ENCODE results near the gene SLC12A9.
"Not testable (repeated sequence)": the region's sequence is repeated elsewhere in the genome, so short reads cannot be mapped to it uniquely, and the experiment has no call there.

SLC12A9 gene

GRCh38 chr7:100852048-100852872 is at the start of gene SLC12A9:
TSS of gene SLC12A9 (plus strand) at chr7:100852713. CDS start at chr7:100854198, 1,485 bp downstream.
- CTCF ChIA-PET, result interaction anchor here (0.6 to 7.4 kb wide), 49 partner anchors 9 to 719 kb away, joined by 3 to 330 read pairs (median 4); partner anchors contain the start of genes EPHB4, EPO, GIGYF1 and MOSPD3
- POLR2A ChIA-PET, result interaction anchor here (0.5 to 2.7 kb wide), 12 partner anchors 10 to 424 kb away, joined by 3 to 22 read pairs (median 4); partner anchors contain the start of genes EPHB4, FBXO24, LRCH4 and POP7
- peak; percentile 33 for DNase-seq (ENCODE audit: low read depth, low spot score)
- peak within 1 kb of the TSS; percentile 76 for H3K4me3 ChIP-seq (ENCODE audit: low read depth, low read length)
- peak; percentile 97 for TF ChIP-seq CTCF (IDR thresholded peaks at IDR 0.05; ENCODE audit: insufficient read depth, low read length, missing control alignments)

- POLR2A ChIA-PET, result interaction anchor here (1.0 to 1.9 kb wide), 4 partner anchors 24 to 97 kb away, joined by 3 to 7 read pairs (median 4); partner anchors contain the start of genes EPHB4 and POP7
- H3K4me3 ChIP-seq (ENCODE audit: low read depth, low read length), result no peak overlapping the region
- CTCF ChIA-PET, result interaction anchor here (2.7 to 6.0 kb wide), 3 partner anchors 25 to 98 kb away, joined by 10 to 61 read pairs (median 13); partner anchors contain the start of genes EPHB4, POP7 and SLC12A9
- DNase-seq (ENCODE audit: low read depth, low spot score), result no peak
- TF ChIP-seq CTCF (IDR thresholded peaks at IDR 0.05; ENCODE audit: insufficient read depth, low read length, missing control alignments), result no peak
These were observed 49.6 kb upstream of the SLC12A9 start for GRCh38 chr7:100802951-100803350.

GRCh38 chr7:100803398-100804161 is 48.9 kb upstream of the SLC12A9 start:
- POLR2A ChIA-PET, result interaction anchor here (1.1 to 1.9 kb wide), 3 partner anchors 9 to 98 kb away, joined by 3 to 7 read pairs (median 4); partner anchors contain the start of genes EPHB4 and POP7
- CTCF ChIA-PET, result interaction anchor here (0.8 to 6.0 kb wide), 9 partner anchors 9 to 99 kb away, joined by 3 to 61 read pairs (median 6); partner anchors contain the start of genes EPHB4, POP7 and SLC12A9
- TF ChIP-seq CTCF (IDR thresholded peaks at IDR 0.05; ENCODE audit: insufficient read depth, low read length, missing control alignments), result no peak
- peak; percentile 49 for DNase-seq (ENCODE audit: low read depth, low spot score)
- H3K4me3 ChIP-seq (ENCODE audit: low read depth, low read length), result no peak overlapping the region

- TF ChIP-seq CTCF (IDR thresholded peaks at IDR 0.05; ENCODE audit: insufficient read depth, low read length, missing control alignments), result no peak
- no peak for DNase-seq (ENCODE audit: low read depth, low spot score)
- ChIA-PET POLR2A (no interaction called here), CTCF (interaction anchor here (1.0 to 3.5 kb wide), 6 partner anchors 21 to 100 kb away, joined by 3 to 18 read pairs (median 7); partner anchors contain the start of genes EPHB4, POP7 and SLC12A9)
- no peak overlapping the region for H3K4me3 ChIP-seq (ENCODE audit: low read depth, low read length)
These were observed 47.7 kb upstream of the SLC12A9 start for GRCh38 chr7:100804681-100805431.

GRCh38 chr7:100806276-100806675 is 46.2 kb upstream of the SLC12A9 start:
- ChIA-PET POLR2A (no interaction called here), CTCF (interaction anchor here (1.0 to 3.5 kb wide), 4 partner anchors 12 to 101 kb away, joined by 3 to 18 read pairs (median 4); partner anchors contain the start of gene POP7)
- no peak overlapping the region for H3K4me3 ChIP-seq (ENCODE audit: low read depth, low read length)
- TF ChIP-seq CTCF (IDR thresholded peaks at IDR 0.05; ENCODE audit: insufficient read depth, low read length, missing control alignments), result no peak
- DNase-seq (ENCODE audit: low read depth, low spot score), result no peak

- POLR2A ChIA-PET, result not testable (repeated sequence)
These were observed 45.6 kb upstream of the SLC12A9 start for GRCh38 chr7:100806883-100807282.

More at GRCh38 chr7:100806883-100807282, 45.6 kb upstream of the SLC12A9 start:
- DNase-seq (ENCODE audit: low read depth, low spot score); H3K4me3 ChIP-seq (ENCODE audit: low read depth, low read length): not testable (repeated sequence)
- CTCF ChIA-PET, result interaction anchor here (1.0 to 3.5 kb wide), 3 partner anchors 11 to 102 kb away, joined by 3 to 18 read pairs (median 6); partner anchors contain the start of gene POP7
